IMR-90 (cell line): Measurements from ENCODE around the gene NCCRP1.

Experiments used
- CTCF ChIP-seq: conservative IDR thresholded peaks from 2 replicates; pipeline ENCODE4 v1.5.1; 2012; ENCODE audit warnings: mild to moderate bottlenecking, low read depth, low read length, improper control_type of control experiment
- ELK1 ChIP-seq: fragments of 150-350 bp; IDR thresholded peaks from 2 replicates; pipeline ENCODE4 v1.6.1; 2016; ENCODE audit warnings: low read depth, mild to moderate bottlenecking, low read length, moderate library complexity, borderline replicate concordance
- POLR2A ChIP-seq: IDR thresholded peaks from 2 replicates; pipeline ENCODE4 v1.6.1; 2012; ENCODE audit warnings: mild to moderate bottlenecking, low read depth, low read length
- RAD21 ChIP-seq: IDR thresholded peaks from 2 replicates; pipeline ENCODE4 v1.6.1; 2012; ENCODE audit warnings: low read length, improper control_type of control experiment
- SMC3 ChIP-seq: fragments of 150-350 bp; IDR thresholded peaks from 2 replicates; pipeline ENCODE4 v1.6.1; 2016; ENCODE audit warnings: low read depth, mild to moderate bottlenecking, antibody characterized with exemption, low read length, moderate library complexity
- USF2 ChIP-seq: fragments of 150-350 bp; IDR thresholded peaks from 2 replicates; pipeline ENCODE4 v1.6.1; 2017; ENCODE audit warnings: mild to moderate bottlenecking, antibody characterized with exemption, low read length, low read depth

- no peak for TF ChIP-seq USF2
- TF ChIP-seq SMC3, result no peak
- TF ChIP-seq POLR2A, result no peak
- no peak for TF ChIP-seq CTCF
- no peak for TF ChIP-seq RAD21
- TF ChIP-seq ELK1, result no peak
These were observed at the start of gene NCCRP1 for GRCh38 chr19:39196860-39197562.
